ENCODE measurements around the gene KCNQ1.

KCNQ1 gene

GRCh38 chr11:2444821-2445745, at the start of gene KCNQ1:
Gene KCNQ1 (plus strand): TSS chr11:2445008. CDS start chr11:2445099, 91 bp downstream.
- DNase-seq: peak; percentile 35

- DNase-seq: no peak
Observed at GRCh38 chr11:2395211-2395730, 49.5 kb upstream of the KCNQ1 start.

- DNase-seq: no peak
Observed at GRCh38 chr11:2395856-2396255, 49.0 kb upstream of the KCNQ1 start.

GRCh38 chr11:2396471-2396870, 48.3 kb upstream of the KCNQ1 start:
- no peak for DNase-seq

- DNase-seq: no peak
Observed at GRCh38 chr11:2397005-2397404, 47.8 kb upstream of the KCNQ1 start.

GRCh38 chr11:2398664-2399355, 46.0 kb upstream of the KCNQ1 start:
- DNase-seq: no peak

GRCh38 chr11:2399488-2400068, 45.2 kb upstream of the KCNQ1 start:
- peak; percentile 26 for DNase-seq

- DNase-seq: peak; percentile 100
Observed at GRCh38 chr11:2400069-2400761, 44.6 kb upstream of the KCNQ1 start, which contains the start of gene TSSC4. Gene TSSC4 (plus strand): TSS chr11:2400750. CDS start chr11:2402634, 1,884 bp downstream.

- no peak for DNase-seq
Observed at GRCh38 chr11:2400762-2401435, 43.9 kb upstream of the KCNQ1 start.

GRCh38 chr11:2401436-2401984, 43.3 kb upstream of the KCNQ1 start:
- DNase-seq: no peak

- DNase-seq: no peak
Observed at GRCh38 chr11:2402106-2402505, 42.7 kb upstream of the KCNQ1 start.

GRCh38 chr11:2402890-2403645, 41.7 kb upstream of the KCNQ1 start:
- no peak for DNase-seq

- DNase-seq: no peak
Observed at GRCh38 chr11:2404735-2405196, 40.0 kb upstream of the KCNQ1 start.

GRCh38 chr11:2406451-2406850, 38.4 kb upstream of the KCNQ1 start:
- DNase-seq: no peak

- no peak for DNase-seq
Observed at GRCh38 chr11:2406878-2407410, 37.9 kb upstream of the KCNQ1 start.

- no peak for DNase-seq
Observed at GRCh38 chr11:2408671-2409070, 36.1 kb upstream of the KCNQ1 start.

- no peak for DNase-seq
Observed at GRCh38 chr11:2409126-2409525, 35.7 kb upstream of the KCNQ1 start.

- no peak for DNase-seq
Observed at GRCh38 chr11:2409611-2410468, 35.0 kb upstream of the KCNQ1 start.

- DNase-seq: no peak
Observed at GRCh38 chr11:2410616-2411015, 34.2 kb upstream of the KCNQ1 start.

All from activated naive CD4-positive, alpha-beta T cell treated with Interleukin-2 at 50 U/mL for 16 hours (primary cell).